A172 (cell line): ENCODE results near the gene CCNO. TPM values are rescaled to one million over a fixed set of nuclear protein-coding genes. Genes with fewer than 3 reads are reported as not detected.

ENCODE experiments used
- DNase-seq: peaks from one replicate; pipeline ENCODE4 v3.0.0-alpha.2; 2015; ENCODE audit warnings: low spot score
- total RNA-seq: library from RNA; depleted of rRNA; stranded (reverse); fragments of >200 nt; shearing (Covaris generic); gene quantifications from 2 replicates; pipeline ENCODE4 v1.2.3, GENCODE V29; 2014; rRNA removed

CCNO gene
- total RNA-seq, 1 experiment from 2014 or later, result 4.9 TPM

DNA sequence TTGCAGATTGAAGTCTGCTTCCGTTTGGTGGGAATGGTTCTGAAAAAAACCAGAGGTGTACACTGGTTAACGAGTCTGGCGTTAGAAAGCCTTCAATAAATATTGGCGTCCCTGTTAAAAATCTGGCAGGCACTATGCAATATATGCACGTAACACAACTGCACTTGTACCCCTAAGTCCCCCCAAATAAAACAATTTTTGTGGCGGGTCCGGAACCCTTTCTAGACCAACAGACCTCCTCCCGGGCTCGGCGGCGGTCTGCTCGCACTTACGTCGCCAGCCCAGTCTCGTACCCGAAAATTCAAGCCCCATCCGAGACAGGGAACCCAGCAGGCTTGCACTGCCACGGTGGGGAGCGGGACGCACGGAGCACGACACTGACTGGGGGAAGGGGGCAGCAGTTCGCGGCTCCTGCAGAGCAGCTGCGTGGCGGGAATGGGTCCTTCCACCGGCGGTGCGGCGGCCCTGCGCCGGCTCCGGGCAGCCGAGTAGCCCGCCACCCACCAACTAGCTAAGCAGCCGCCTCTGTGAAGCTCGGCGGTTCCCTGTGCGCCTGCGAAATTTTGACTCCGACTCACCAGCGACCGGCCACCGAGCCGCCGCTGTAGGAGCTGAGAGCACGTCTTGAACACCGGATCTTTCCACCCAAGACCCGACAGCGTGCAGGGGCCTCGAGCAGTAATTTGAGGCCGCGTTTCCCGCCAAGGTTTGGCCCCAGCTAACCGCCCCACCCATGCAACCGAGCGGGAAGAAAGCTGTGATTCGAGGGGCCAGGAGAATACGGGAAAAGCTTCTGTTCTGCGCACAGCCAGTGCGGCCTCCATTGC is 10.2 kb downstream of the CCNO start:
- no peak for DNase-seq

GRCh38 chr5:55222092-55222984 is 11.1 kb downstream of the CCNO start:
- no peak for DNase-seq

DNA sequence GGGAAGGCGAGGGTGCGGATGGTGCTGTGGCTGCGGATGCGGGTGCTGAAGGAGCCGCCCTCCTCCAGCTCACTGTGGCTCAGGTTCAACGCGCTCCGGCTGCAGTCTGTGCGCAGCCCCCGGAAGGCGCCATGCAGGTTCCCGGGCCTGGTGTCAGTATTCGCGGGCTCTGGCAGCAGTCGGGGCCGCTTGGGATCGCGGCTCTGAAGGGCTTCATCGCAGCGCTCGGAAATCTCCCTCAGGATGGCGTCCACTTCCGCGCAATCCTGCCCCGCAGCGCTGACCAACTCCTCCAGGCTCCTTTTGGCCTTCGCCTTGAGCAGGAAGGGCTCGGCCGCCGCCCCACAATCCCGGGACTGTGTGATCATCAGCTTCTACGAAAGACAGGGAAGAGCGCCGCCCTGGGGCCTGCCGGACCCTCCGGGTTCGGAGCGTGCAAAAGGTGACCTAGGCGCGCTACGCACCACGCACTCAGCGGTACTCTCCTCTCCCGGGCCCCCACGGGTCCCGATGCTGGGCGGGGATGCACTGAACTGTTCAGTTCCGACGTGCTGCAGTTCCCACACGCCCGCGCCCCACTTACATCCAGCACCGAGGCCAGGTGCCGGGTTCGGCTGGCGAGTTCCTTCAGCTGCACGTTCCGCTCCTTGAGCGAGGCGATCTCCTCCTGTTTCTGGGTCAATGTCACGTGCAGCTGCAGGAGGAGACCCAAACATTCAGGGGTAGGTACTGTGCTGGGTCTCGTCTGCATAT is 12.8 kb downstream of the CCNO start:
- DNase-seq, result no peak

DNA sequence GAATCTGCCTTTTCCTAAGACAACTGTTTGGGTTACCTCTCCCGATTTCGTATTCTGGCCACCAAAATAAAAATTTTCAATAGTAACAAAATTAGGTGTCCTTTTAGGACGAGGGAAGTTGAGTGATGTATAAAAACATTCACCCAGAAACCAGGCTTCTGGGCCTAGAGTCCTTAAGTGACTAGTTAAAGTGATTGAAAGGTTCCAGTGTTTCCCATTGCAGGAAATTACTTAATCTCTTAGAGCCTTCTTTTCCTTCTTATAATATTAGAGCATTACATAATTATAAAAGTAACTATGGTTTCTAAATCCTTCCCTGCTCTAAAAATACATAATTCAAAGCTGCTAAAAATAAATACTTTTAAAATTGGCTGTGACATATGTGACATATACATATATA is 13.6 kb downstream of the CCNO start:
- DNase-seq, result no peak

DNA sequence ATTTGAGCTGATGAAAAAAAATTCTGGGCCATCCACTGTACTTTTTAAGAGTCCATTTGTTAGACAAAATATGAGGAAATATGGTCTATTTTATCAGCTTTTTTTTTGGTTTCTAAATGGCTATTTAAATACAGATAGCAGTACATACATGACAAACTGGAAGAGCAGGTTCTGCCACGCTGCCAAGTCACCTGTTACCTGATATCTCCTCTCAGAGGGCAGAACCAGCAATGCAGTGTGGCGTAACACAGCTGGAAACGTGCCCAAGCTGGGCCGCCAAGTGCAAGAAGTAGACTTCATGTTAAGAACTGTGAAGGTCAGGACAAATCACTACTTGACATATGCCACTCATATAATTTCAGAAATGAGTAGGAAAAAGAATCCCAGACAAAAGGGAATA is 14.4 kb downstream of the CCNO start:
- DNase-seq, result no peak

DNA sequence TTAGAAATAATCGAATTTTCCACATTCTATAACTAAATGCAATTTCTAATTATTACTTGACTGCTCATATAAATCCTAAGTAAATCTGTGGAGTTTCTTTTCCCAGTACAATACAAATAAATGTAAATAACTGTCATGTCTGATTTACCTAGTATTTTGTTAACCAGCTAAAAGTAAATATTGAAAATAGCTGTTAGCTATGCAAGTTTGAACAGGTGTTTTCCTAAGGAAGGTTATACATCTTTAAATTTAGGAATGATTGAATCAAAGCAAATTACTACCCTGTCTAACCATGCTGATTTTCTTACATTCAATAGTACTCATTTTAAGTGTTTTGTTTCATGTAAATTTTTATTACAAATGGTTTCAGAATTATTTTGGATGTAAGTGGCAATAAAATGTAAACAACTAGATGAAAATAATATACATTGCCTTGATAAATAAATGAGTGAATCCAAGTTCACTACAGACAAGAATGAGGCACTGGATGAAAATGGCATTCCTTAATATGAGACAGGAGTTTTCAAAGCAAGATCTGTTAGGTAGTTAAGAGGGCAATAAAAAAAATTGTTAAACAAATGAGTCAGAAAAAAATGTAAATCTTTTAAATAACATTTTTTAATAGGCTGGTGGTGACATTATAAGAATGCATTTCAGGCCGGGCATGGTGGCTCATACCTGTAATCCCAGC is 22.1 kb downstream of the CCNO start:
- no peak for DNase-seq

- no peak for DNase-seq
Measured at GRCh38 chr5:55205001-55205400, 28.4 kb downstream of the CCNO start.

DNA sequence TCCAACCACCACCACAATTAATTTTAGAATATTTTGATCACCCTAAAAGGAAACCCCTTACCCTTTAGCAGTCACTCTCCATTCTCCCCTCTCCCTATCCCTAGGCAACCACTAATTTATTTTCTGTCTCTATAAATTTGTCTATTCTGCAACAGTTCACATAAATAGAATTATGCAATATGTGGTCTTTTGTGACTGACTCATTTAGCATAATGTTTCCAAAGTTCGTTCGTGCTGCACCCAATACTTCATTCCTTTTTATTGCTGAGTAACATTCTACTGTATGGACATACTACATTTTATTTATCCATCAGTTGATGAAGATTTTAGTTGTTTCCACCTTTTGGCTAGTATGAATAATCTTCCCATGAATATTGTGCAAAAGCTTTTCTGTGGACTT is 42.2 kb downstream of the CCNO start:
- no peak for DNase-seq

GRCh38 chr5:55188656-55189540 is 44.5 kb downstream of the CCNO start:
- no peak for DNase-seq

- DNase-seq, result peak; percentile 26
Measured at GRCh38 chr5:55187370-55187769, 46.0 kb downstream of the CCNO start.

Other genes starting within 250 kb of the CCNO start
- 1.4 and 2.5 TPM in 2 replicates for gene ESM1, start 248.0 kb downstream of the CCNO start, total RNA-seq
- not detected in 2 replicates for gene GZMK, start 209.4 kb downstream of the CCNO start, total RNA-seq
- not detected in 2 replicates for gene GZMA, start 131.0 kb downstream of the CCNO start, total RNA-seq
- 112 and 132 TPM in 2 replicates for gene GPX8, start 73.4 kb downstream of the CCNO start, total RNA-seq
- gene CDC20B, start 60.4 kb downstream of the CCNO start, total RNA-seq, result 0.07 TPM in 1 of 2 replicates, not detected in the other
- 0.48 and 1.3 TPM in 2 replicates for gene MCIDAS, start 6.3 kb downstream of the CCNO start, total RNA-seq
- 47.8 and 61.9 TPM in 2 replicates for gene DHX29, start 74.1 kb upstream of the CCNO start, total RNA-seq
- gene MTREX, start 74.4 kb upstream of the CCNO start, total RNA-seq, result 91.4 and 119 TPM in 2 replicates